ENCODE measurements around the gene AFMID. TPM values are rescaled to one million over a fixed set of nuclear protein-coding genes. Genes with fewer than 3 reads are reported as not detected.

AFMID gene
- polyA plus RNA-seq, 3 donors = 7.1 to 45.7 (median 14.2) TPM

DNA sequence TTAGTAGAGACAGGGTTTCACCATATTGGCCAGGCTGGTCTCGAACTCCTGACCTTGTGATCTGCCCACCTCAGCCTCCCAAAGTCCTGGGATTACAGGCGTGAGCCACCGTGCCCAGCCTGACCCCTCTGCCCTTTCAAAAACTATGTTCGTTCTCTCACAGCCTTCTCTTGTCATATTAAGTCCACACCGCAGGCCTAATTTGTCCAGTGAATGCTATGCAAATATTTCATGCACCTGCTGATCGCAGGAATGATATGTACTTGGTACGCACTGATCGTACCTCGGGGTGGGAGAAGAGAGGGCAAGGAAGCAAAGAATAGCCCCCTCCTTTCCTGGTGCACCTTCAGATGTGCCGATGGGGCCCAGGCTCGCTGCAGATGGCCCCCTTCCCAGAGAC is 23.9 kb downstream of the AFMID start:
- TF ChIP-seq, protein P1, sequence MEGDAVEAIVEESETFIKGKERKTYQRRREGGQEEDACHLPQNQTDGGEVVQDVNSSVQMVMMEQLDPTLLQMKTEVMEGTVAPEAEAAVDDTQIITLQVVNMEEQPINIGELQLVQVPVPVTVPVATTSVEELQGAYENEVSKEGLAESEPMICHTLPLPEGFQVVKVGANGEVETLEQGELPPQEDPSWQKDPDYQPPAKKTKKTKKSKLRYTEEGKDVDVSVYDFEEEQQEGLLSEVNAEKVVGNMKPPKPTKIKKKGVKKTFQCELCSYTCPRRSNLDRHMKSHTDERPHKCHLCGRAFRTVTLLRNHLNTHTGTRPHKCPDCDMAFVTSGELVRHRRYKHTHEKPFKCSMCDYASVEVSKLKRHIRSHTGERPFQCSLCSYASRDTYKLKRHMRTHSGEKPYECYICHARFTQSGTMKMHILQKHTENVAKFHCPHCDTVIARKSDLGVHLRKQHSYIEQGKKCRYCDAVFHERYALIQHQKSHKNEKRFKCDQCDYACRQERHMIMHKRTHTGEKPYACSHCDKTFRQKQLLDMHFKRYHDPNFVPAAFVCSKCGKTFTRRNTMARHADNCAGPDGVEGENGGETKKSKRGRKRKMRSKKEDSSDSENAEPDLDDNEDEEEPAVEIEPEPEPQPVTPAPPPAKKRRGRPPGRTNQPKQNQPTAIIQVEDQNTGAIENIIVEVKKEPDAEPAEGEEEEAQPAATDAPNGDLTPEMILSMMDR (IDR thresholded peaks at IDR 0.05) = no peak
- Mint-ChIP-seq H3K4me3 (no peak overlapping the region), H3K27me3 (ENCODE audit: low read depth in 3 of 3) (peaks cover 0 to 5% (median 3%) of the 10 kb centered on the region in 3 donors), H3K27ac (no peak overlapping the region), H3K36me3 (peaks cover 4 to 8% of the 10 kb centered on the region in 2 donors), H3K9me3 (no peaks in the 10 kb centered on the region), H3K4me1 (peaks cover 12% of the 10 kb centered on the region)
- Histone ChIP-seq H2AFZ (ENCODE audit: insufficient read depth, low read depth, low read length, poor library complexity, severe bottlenecking) (no peak overlapping the region), H3K27ac (ENCODE audit: low read depth in 1 of 2, low read length in 2 of 2) (no peak overlapping the region), H3K9me3 (replicated peaks in 1 of 2; ENCODE audit: control insufficient read depth in 1 of 2, insufficient read depth in 1 of 2, low read length in 2 of 2) (no peaks in the 10 kb centered on the region), H3K4me3 (replicated peaks in 1 of 3; ENCODE audit: low read depth in 2 of 3, low read length in 3 of 3) (no peak overlapping the region), H4K20me1 (ENCODE audit: insufficient read depth, low read length) (no peaks in the 10 kb centered on the region), H3K4me2 (replicated peaks; ENCODE audit: extremely low read depth, low read length, poor library complexity, severe bottlenecking) (no peak overlapping the region), H3K27me3 (ENCODE audit: control insufficient read depth in 2 of 2, insufficient read depth in 2 of 2, low read length in 2 of 2) (no peaks in the 10 kb centered on the region), H3K36me3 (replicated peaks in 1 of 2; ENCODE audit: control insufficient read depth in 1 of 2, insufficient read depth in 2 of 2, low read length in 2 of 2) (peaks cover 0 to 3% of the 10 kb centered on the region in 2 donors), H3K79me2 (ENCODE audit: insufficient read depth, low read length) (peaks cover 20% of the 10 kb centered on the region), H3K9ac (ENCODE audit: insufficient read depth, low read length, poor library complexity, severe bottlenecking) (no peak overlapping the region), H3K4me1 (ENCODE audit: control insufficient read depth in 1 of 2, insufficient read depth in 2 of 2, low read length in 2 of 2) (peaks cover 13 to 23% of the 10 kb centered on the region in 2 donors)
- intact Hi-C loops (cut with micrococcal nuclease) = loop anchor here (5.0 kb wide), 1 partner anchor 41 kb away; no protein-coding TSS in a partner anchor
- no peak for DNase-seq
- WGBS (ENCODE audit: insufficient coverage) = 96% methylated on average over 9 of the region's 11 CpGs

DNA sequence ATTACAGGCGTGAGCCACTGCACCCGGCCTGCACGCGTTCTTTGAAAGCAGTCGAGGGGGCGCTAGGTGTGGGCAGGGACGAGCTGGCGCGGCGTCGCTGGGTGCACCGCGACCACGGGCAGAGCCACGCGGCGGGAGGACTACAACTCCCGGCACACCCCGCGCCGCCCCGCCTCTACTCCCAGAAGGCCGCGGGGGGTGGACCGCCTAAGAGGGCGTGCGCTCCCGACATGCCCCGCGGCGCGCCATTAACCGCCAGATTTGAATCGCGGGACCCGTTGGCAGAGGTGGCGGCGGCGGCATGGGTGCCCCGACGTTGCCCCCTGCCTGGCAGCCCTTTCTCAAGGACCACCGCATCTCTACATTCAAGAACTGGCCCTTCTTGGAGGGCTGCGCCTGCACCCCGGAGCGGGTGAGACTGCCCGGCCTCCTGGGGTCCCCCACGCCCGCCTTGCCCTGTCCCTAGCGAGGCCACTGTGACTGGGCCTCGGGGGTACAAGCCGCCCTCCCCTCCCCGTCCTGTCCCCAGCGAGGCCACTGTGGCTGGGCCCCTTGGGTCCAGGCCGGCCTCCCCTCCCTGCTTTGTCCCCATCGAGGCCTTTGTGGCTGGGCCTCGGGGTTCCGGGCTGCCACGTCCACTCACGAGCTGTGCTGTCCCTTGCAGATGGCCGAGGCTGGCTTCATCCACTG is 27.0 kb downstream of the AFMID start, which contains the start of gene BIRC5:
Gene BIRC5, plus strand, starts transcription at position 238 of the 690 bp plus-strand sequence. Its CDS starts 64 bp downstream, at position 302.
- H3K27ac Mint-ChIP-seq = peak within 1 kb of the TSS in 3 of 7 donors; percentile 78 to 89 (median 87)
- peak within 1 kb of the TSS; percentile 85 for H2AFZ ChIP-seq (ENCODE audit: insufficient read depth, low read depth, low read length, poor library complexity, severe bottlenecking)
- intact Hi-C loops (cut with micrococcal nuclease) = loop anchor here (2.0 to 5.0 kb wide), 2 partner anchors 15 to 38 kb away; no protein-coding TSS in a partner anchor

More for the DNA sequence above, 27.0 kb downstream of the AFMID start, which contains the start of gene BIRC5:
- Mint-ChIP-seq H3K36me3 (peaks cover 0 to 13% of the 10 kb centered on the region in 2 donors), H3K4me1 (peaks cover 16% of the 10 kb centered on the region), H3K4me3 (peak within 1 kb of the TSS; percentile 70 to 78), H3K27me3 (ENCODE audit: low read depth in 3 of 3) (peaks cover 0 to 2% (median 0%) of the 10 kb centered on the region in 3 donors), H3K9me3 (no peaks in the 10 kb centered on the region)
- Histone ChIP-seq H3K4me3 (replicated peaks in 1 of 3; ENCODE audit: low read depth in 2 of 3, low read length in 3 of 3) (peak within 1 kb of the TSS; percentile 30 to 80 (median 68)), H3K9ac (ENCODE audit: insufficient read depth, low read length, poor library complexity, severe bottlenecking) (peak within 1 kb of the TSS; percentile 40), H4K20me1 (ENCODE audit: insufficient read depth, low read length) (no peaks in the 10 kb centered on the region), H3K4me1 (ENCODE audit: control insufficient read depth in 1 of 2, insufficient read depth in 2 of 2, low read length in 2 of 2) (peaks cover 13 to 23% of the 10 kb centered on the region in 2 donors), H3K9me3 (replicated peaks in 1 of 2; ENCODE audit: control insufficient read depth in 1 of 2, insufficient read depth in 1 of 2, low read length in 2 of 2) (no peaks in the 10 kb centered on the region), H3K27ac (ENCODE audit: low read depth in 1 of 2, low read length in 2 of 2) (no peak within 1 kb of the TSS), H3K36me3 (replicated peaks in 1 of 2; ENCODE audit: control insufficient read depth in 1 of 2, insufficient read depth in 2 of 2, low read length in 2 of 2) (peaks cover 2 to 16% of the 10 kb centered on the region in 2 donors), H3K4me2 (replicated peaks; ENCODE audit: extremely low read depth, low read length, poor library complexity, severe bottlenecking) (peak within 1 kb of the TSS; percentile 97), H3K79me2 (ENCODE audit: insufficient read depth, low read length) (peaks cover 42% of the 10 kb centered on the region), H3K27me3 (ENCODE audit: control insufficient read depth in 2 of 2, insufficient read depth in 2 of 2, low read length in 2 of 2) (no peaks in the 10 kb centered on the region)
- peak; percentile 77 to 87 (median 85) for DNase-seq
- TF ChIP-seq, protein P1 (IDR thresholded peaks at IDR 0.05) = no peak
- WGBS (ENCODE audit: insufficient coverage) = under 1% methylated on average over 60 of the region's 60 CpGs
